Gastrocnemius medialis (tissue), 4 donors: ENCODE measurements around the gene MARCHF9. TPM values are rescaled to one million over a fixed set of nuclear protein-coding genes. Genes with fewer than 3 reads are reported as not detected.
"Not testable (repeated sequence)": the region's sequence is repeated elsewhere in the genome, so short reads cannot be mapped to it uniquely, and the experiment has no call there.

Source experiments
- ATAC-seq, 2 donors: fragments of 150-250 bp; one replicate each; pipeline ENCODE4 v1.9.1; 2016
- DNase-seq, 2 donors: peaks; one replicate each; pipeline ENCODE4 v3.0.0-alpha.2; 2019
- H3K27ac ChIP-seq, 4 donors: fragments of 200-600 bp; sonication (generic); 1 replicate in 1 of 4; 2 replicates in 3 of 4; pipeline ENCODE4 v1.5.1; 2016 to 2018; ENCODE audit warnings: mild to moderate bottlenecking in 2 of 4, moderate library complexity in 1 of 4
- H3K27me3 ChIP-seq, 3 donors: fragments of 200-600 bp; sonication (generic) in 2 of 3; 1 replicate in 1 of 3; 2 replicates in 2 of 3; pipeline versions ENCODE4 v1.5.1 to v1.6.0; 2016 to 2019; ENCODE audit warnings: mild to moderate bottlenecking in 1 of 3, moderate library complexity in 1 of 3
- H3K36me3 ChIP-seq, 2 donors: fragments of 200-600 bp; sonication (generic) in 1 of 2; one replicate each; pipeline ENCODE4 v1.5.1; 2017 to 2018
- H3K4me1 ChIP-seq, 2 donors: fragments of 200-600 bp; sonication (generic) in 1 of 2; one replicate each; pipeline ENCODE4 v1.5.1; 2016 to 2017; ENCODE audit warnings: mild to moderate bottlenecking in 2 of 2
- H3K4me3 ChIP-seq, 4 donors: fragments of 200-600 bp; sonication (generic) in 3 of 4; 1 replicate in 1 of 4; 2 replicates in 3 of 4; pipeline ENCODE4 v1.5.1; 2016 to 2019; ENCODE audit warnings: mild to moderate bottlenecking in 2 of 4
- H3K9me3 ChIP-seq, 3 donors: fragments of 200-600 bp; sonication (generic) in 2 of 3; 1 replicate in 1 of 3; 2 replicates in 2 of 3; pipeline ENCODE4 v1.5.1; 2016 to 2019
- POLR2A ChIP-seq, 2 donors: fragments of 450-650 bp; IDR thresholded peaks; one replicate each; pipeline ENCODE4 v1.6.1; 2017; ENCODE audit warnings: antibody characterized with exemption in 2 of 2, mild to moderate bottlenecking in 2 of 2, moderate library complexity in 2 of 2
- in situ Hi-C, 4 donors: fragments of 200-750 bp; cut with MboI; loops; one replicate each; pipeline versions ENCODE4 v1.15.0 to v1.8.0; 2017; ENCODE audit warnings: low sequenced_read_pairs in 4 of 4
- intact Hi-C: fragments of 100-400 bp; cut with DNase I; formaldehyde crosslinking; loops from one replicate; pipeline ENCODE4 v1.15.1; 2023; ENCODE audit warnings: low total_unique reads
- total RNA-seq, 4 donors: library from RNA; depleted of rRNA; stranded (reverse); fragments of >200 nt; gene quantifications; one replicate each; pipeline versions ENCODE4 v1.1.0 to v1.2.3, GENCODE V29; 2016
- TF ChIP-seq, protein P1 (sequence below), 5 experiments: fragments of 450-650 bp in 3 of 5; fragments of 200-600 bp in 2 of 5; sonication (generic) in 2 of 5; IDR thresholded peaks in 4 of 5; conservative IDR thresholded peaks in 1 of 5; 1 replicate in 4 of 5; 2 replicates in 1 of 5; pipeline ENCODE4 v1.5.1; 2016 to 2019; ENCODE audit warnings: antibody characterized with exemption in 5 of 5, mild to moderate bottlenecking in 3 of 5, moderate library complexity in 3 of 5

Gene MARCHF9
- total RNA-seq, 4 donors from 2014 or later = 4.8 to 11.3 (median 7.9) TPM

DNA sequence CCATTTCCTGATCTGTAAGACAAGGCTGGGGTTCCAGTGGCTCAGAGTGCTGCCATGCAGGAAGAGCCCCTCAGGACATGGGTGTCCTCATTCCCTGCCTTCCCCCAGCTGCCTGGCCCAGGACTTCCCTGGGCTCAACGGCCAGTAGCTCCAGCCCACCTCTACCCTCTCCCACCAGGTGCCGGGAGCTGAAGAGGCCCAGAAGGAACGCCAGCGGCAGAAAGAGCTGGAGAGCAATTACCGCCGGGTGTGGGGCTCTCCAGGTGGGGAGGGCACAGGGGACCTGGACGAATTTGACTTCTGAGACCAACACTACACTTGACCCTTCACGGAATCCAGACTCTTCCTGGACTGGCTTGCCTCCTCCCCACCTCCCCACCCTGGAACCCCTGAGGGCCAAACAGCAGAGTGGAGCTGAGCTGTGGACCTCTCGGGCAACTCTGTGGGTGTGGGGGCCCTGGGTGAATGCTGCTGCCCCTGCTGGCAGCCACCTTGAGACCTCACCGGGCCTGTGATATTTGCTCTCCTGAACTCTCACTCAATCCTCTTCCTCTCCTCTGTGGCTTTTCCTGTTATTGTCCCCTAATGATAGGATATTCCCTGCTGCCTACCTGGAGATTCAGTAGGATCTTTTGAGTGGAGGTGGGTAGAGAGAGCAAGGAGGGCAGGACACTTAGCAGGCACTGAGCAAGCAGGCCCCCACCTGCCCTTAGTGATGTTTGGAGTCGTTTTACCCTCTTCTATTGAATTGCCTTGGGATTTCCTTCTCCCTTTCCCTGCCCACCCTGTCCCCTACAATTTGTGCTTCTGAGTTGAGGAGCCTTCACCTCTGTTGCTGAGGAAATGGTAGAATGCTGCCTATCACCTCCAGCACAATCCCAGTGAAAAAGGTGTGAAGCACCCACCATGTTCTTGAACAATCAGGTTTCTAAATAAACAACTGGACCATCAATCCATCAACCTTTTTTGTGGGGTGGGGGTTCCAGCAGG, 34.0 kb upstream of the MARCHF9 start:
- ATAC-seq (no peak), DNase-seq (no peak)
- H3K9me3 ChIP-seq = no peaks in the 10 kb centered on the region
- in situ Hi-C loops (no loop called here), intact Hi-C loops (no loop called here)
- TF ChIP-seq, protein P1, sequence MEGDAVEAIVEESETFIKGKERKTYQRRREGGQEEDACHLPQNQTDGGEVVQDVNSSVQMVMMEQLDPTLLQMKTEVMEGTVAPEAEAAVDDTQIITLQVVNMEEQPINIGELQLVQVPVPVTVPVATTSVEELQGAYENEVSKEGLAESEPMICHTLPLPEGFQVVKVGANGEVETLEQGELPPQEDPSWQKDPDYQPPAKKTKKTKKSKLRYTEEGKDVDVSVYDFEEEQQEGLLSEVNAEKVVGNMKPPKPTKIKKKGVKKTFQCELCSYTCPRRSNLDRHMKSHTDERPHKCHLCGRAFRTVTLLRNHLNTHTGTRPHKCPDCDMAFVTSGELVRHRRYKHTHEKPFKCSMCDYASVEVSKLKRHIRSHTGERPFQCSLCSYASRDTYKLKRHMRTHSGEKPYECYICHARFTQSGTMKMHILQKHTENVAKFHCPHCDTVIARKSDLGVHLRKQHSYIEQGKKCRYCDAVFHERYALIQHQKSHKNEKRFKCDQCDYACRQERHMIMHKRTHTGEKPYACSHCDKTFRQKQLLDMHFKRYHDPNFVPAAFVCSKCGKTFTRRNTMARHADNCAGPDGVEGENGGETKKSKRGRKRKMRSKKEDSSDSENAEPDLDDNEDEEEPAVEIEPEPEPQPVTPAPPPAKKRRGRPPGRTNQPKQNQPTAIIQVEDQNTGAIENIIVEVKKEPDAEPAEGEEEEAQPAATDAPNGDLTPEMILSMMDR (IDR thresholded peaks at IDR 0.05 in 4 of 5, conservative IDR thresholded peaks at IDR 0.05 in 1 of 5) = no peak
- no peak for TF ChIP-seq POLR2A (IDR thresholded peaks at IDR 0.05)
- H3K4me3 ChIP-seq = no peak overlapping the region
- H3K27ac ChIP-seq = no peak overlapping the region
- peaks cover 5 to 51% of the 10 kb centered on the region in 2 donors for H3K36me3 ChIP-seq
- H3K4me1 ChIP-seq = peaks cover 2 to 7% of the 10 kb centered on the region in 2 donors
- peaks cover 8 to 17% (median 17%) of the 10 kb centered on the region in 3 donors for H3K27me3 ChIP-seq

DNA sequence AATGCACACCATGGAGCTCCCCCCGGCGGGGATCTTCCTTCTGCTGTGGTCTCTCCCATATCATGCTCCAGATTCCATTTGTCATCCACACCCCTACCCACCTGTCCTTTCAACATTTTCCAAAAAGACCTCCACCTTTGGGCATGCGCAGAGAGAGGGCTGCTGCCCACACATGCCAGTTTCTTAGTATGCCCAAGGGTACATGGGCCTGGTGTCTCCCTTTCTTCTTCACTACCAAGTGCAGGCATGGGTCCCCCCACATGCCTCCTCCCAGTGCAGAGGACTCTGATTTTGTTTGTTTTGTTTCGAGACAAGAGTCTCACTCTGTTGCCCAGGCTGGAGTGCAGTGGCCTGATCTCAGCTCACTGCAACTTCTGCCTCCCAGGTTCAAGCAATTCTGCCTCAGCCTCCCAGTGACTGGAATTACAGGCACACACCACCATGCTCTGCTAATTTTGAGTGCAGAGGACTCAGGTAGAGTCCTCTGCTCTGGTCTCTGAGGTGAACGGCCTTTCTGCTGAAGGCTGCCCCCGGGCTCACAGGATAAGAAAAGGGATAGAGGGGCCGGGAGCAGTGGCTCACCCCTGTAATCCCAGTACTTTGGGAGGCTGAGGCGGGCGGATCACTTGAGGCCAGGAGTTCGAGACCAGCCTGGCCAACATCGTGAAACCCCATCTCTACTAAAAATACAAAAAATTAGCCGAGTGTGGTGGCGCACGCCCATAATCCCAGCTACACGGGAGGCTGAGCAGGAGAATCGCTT, 32.9 kb upstream of the MARCHF9 start:
- DNase-seq, H3K9me3 ChIP-seq, H3K4me3 ChIP-seq, in situ Hi-C loops, ATAC-seq, H3K27ac ChIP-seq, intact Hi-C loops: not testable (repeated sequence)
- H3K36me3 ChIP-seq = peaks cover 5 to 40% of the 10 kb centered on the region in 2 donors
- H3K27me3 ChIP-seq = peaks cover 16 to 26% (median 25%) of the 10 kb centered on the region in 3 donors
- peaks cover 4 to 15% of the 10 kb centered on the region in 2 donors for H3K4me1 ChIP-seq

DNA sequence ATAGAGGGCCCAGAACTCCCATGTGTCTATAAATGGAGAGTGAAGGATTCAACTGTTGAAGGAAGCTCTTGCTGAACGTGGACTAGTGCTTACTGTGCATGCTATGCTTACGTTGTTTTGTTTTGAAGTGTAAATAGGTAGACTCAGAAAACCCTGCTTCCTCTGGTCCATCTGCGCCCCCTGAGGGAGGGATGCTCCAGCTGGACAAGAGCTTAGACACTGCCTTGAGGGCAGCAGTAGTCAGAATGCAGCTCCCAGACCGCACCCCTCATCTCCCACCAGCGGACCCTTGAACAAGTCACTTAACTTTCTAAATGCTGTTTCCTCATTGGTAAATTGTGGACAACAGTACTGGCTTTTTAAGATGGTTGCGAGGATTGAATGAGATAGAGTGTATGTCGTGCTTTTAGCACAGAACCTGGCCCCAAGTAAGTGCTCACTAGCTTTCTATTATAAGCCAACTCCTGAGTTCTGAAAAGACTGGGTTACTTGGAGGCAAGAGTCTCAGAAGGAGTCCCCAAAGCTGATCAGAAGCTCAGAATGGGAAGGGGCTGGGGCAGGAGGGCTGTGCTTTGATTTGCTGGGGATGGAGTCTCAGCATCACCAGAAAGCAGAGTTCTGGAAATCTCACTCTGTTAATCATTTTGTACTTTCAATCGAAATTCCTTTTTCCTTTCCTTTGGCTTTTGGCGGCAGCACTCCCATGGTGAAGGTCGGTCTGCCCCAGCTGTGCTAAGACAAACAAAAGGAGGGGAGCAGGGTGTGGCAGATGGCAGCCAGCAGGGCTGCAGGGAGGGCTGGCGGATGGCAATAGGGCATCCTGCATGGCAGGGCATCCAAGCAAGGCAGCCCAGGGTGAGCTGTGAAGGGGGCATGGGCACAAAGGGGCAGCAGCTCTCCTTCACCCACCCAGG, 31.9 kb upstream of the MARCHF9 start:
- intact Hi-C loops (no loop called here), in situ Hi-C loops (no loop called here)
- H3K27me3 ChIP-seq = peaks cover 22 to 35% (median 35%) of the 10 kb centered on the region in 3 donors
- H3K9me3 ChIP-seq = no peaks in the 10 kb centered on the region
- no peak overlapping the region for H3K27ac ChIP-seq
- peaks cover 4 to 19% of the 10 kb centered on the region in 2 donors for H3K4me1 ChIP-seq
- no peak overlapping the region for H3K4me3 ChIP-seq
- TF ChIP-seq, protein P1 (IDR thresholded peaks at IDR 0.05 in 4 of 5, conservative IDR thresholded peaks at IDR 0.05 in 1 of 5) = no peak
- no peak for TF ChIP-seq POLR2A (IDR thresholded peaks at IDR 0.05)
- H3K36me3 ChIP-seq = peaks cover 5 to 32% of the 10 kb centered on the region in 2 donors
- DNase-seq (no peak), ATAC-seq (no peak)

DNA sequence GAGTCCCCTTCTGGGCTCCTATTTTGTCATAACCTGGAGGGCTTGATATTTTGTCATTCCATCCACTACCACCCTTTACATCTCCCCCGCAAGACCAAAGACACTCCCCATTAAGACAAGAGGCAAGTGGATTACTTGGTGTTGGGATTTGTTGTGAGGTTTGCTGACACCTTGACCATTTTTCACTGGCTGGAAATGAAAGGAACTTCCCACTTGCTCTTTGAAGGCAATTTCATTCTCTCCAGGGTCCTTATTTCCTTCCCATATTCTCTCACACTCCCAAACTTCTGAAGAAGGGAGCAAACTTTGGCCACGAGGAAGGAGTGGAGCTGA, 31.3 kb upstream of the MARCHF9 start:
- no peak for DNase-seq
- Histone ChIP-seq H3K9me3 (no peaks in the 10 kb centered on the region), H3K36me3 (peaks cover 5 to 26% of the 10 kb centered on the region in 2 donors), H3K27ac (no peak overlapping the region), H3K27me3 (peaks cover 25 to 41% (median 37%) of the 10 kb centered on the region in 3 donors), H3K4me3 (no peak overlapping the region), H3K4me1 (peaks cover 4 to 19% of the 10 kb centered on the region in 2 donors)
- TF ChIP-seq, protein P1 (IDR thresholded peaks at IDR 0.05 in 4 of 5, conservative IDR thresholded peaks at IDR 0.05 in 1 of 5) = no peak
- no peak for TF ChIP-seq POLR2A (IDR thresholded peaks at IDR 0.05)
- no peak for ATAC-seq
- intact Hi-C loops = no loop called here
- in situ Hi-C loops = no loop called here
